ENCODE results near the gene SLC24A4. TPM values are rescaled to one million over a fixed set of nuclear protein-coding genes. Genes with fewer than 3 reads are reported as not detected.

SLC24A4 gene
- total RNA-seq, 1 donor from 2014 or later = not detected

GRCh38 chr14:92473261-92473968 is 150.4 kb downstream of the SLC24A4 start:
- Mint-ChIP-seq H3K4me3 (no peak overlapping the region), H3K9me3 (peaks cover 8% of the 10 kb centered on the region), H3K27ac (no peak overlapping the region), H3K27me3 (peaks cover 11% of the 10 kb centered on the region), H3K4me1 (peaks cover 2% of the 10 kb centered on the region), H3K36me3 (ENCODE audit: low read depth) (no peaks in the 10 kb centered on the region)
- intact Hi-C loops (cut with micrococcal nuclease) = no loop called here
- no peak for DNase-seq

- no peak overlapping the region for H3K4me3 Mint-ChIP-seq
- H3K27me3 Mint-ChIP-seq = peaks cover 15% of the 10 kb centered on the region
- no peak for DNase-seq
- no peak overlapping the region for H3K27ac Mint-ChIP-seq
- H3K36me3 Mint-ChIP-seq (ENCODE audit: low read depth) = no peaks in the 10 kb centered on the region
- peaks cover 7% of the 10 kb centered on the region for H3K9me3 Mint-ChIP-seq
- intact Hi-C loops (cut with micrococcal nuclease) = no loop called here
- H3K4me1 Mint-ChIP-seq = peaks cover 2% of the 10 kb centered on the region
Measured at GRCh38 chr14:92473969-92474535, 151.1 kb downstream of the SLC24A4 start.

GRCh38 chr14:92475037-92475436 is 152.1 kb downstream of the SLC24A4 start:
- H3K4me3 Mint-ChIP-seq = no peak overlapping the region
- peaks cover 2% of the 10 kb centered on the region for H3K4me1 Mint-ChIP-seq
- no peak overlapping the region for H3K27ac Mint-ChIP-seq
- peaks cover 1% of the 10 kb centered on the region for H3K36me3 Mint-ChIP-seq (ENCODE audit: low read depth)
- intact Hi-C loops (cut with micrococcal nuclease) = no loop called here
- H3K27me3 Mint-ChIP-seq = peaks cover 24% of the 10 kb centered on the region
- H3K9me3 Mint-ChIP-seq = peaks cover 6% of the 10 kb centered on the region
- DNase-seq = no peak

GRCh38 chr14:92475451-92476187 is 152.7 kb downstream of the SLC24A4 start:
- Mint-ChIP-seq H3K9me3 (peaks cover 5% of the 10 kb centered on the region), H3K27ac (no peak overlapping the region), H3K36me3 (ENCODE audit: low read depth) (peaks cover 1% of the 10 kb centered on the region), H3K27me3 (peaks cover 25% of the 10 kb centered on the region), H3K4me1 (peaks cover 2% of the 10 kb centered on the region), H3K4me3 (no peak overlapping the region)
- no peak for DNase-seq
- intact Hi-C loops (cut with micrococcal nuclease) = no loop called here

- DNase-seq = no peak
- H3K4me3 Mint-ChIP-seq = no peak overlapping the region
- peaks cover 9% of the 10 kb centered on the region for H3K9me3 Mint-ChIP-seq
- H3K27ac Mint-ChIP-seq = no peak overlapping the region
- intact Hi-C loops (cut with micrococcal nuclease) = no loop called here
- peaks cover 39% of the 10 kb centered on the region for H3K27me3 Mint-ChIP-seq
- H3K36me3 Mint-ChIP-seq (ENCODE audit: low read depth) = peaks cover 4% of the 10 kb centered on the region
- H3K4me1 Mint-ChIP-seq = no peaks in the 10 kb centered on the region
Measured at GRCh38 chr14:92480856-92481255, 157.9 kb downstream of the SLC24A4 start.

- no peak for DNase-seq
- Mint-ChIP-seq H3K4me1 (no peaks in the 10 kb centered on the region), H3K9me3 (peaks cover 9% of the 10 kb centered on the region), H3K27ac (no peak overlapping the region), H3K4me3 (no peak overlapping the region), H3K36me3 (ENCODE audit: low read depth) (peaks cover 4% of the 10 kb centered on the region), H3K27me3 (peaks cover 40% of the 10 kb centered on the region)
- intact Hi-C loops (cut with micrococcal nuclease) = no loop called here
Measured at GRCh38 chr14:92481386-92481785, 158.4 kb downstream of the SLC24A4 start.

GRCh38 chr14:92481811-92482555 is 159.0 kb downstream of the SLC24A4 start:
- DNase-seq = no peak
- intact Hi-C loops (cut with micrococcal nuclease) = no loop called here
- H3K9me3 Mint-ChIP-seq = peaks cover 9% of the 10 kb centered on the region

GRCh38 chr14:92482621-92483319 is 159.8 kb downstream of the SLC24A4 start:
- H3K4me3 Mint-ChIP-seq = no peak overlapping the region
- intact Hi-C loops (cut with micrococcal nuclease) = no loop called here
- peaks cover 9% of the 10 kb centered on the region for H3K9me3 Mint-ChIP-seq
- no peaks in the 10 kb centered on the region for H3K4me1 Mint-ChIP-seq
- H3K27me3 Mint-ChIP-seq = peaks cover 44% of the 10 kb centered on the region
- peaks cover 4% of the 10 kb centered on the region for H3K36me3 Mint-ChIP-seq (ENCODE audit: low read depth)
- no peak for DNase-seq
- no peak overlapping the region for H3K27ac Mint-ChIP-seq

More at GRCh38 chr14:92481811-92482555, 159.0 kb downstream of the SLC24A4 start:
- Mint-ChIP-seq H3K27me3 (peaks cover 41% of the 10 kb centered on the region), H3K36me3 (ENCODE audit: low read depth) (peaks cover 4% of the 10 kb centered on the region), H3K27ac (no peak overlapping the region), H3K4me1 (no peaks in the 10 kb centered on the region), H3K4me3 (no peak overlapping the region)

GRCh38 chr14:92484132-92484823 is 161.3 kb downstream of the SLC24A4 start:
- Mint-ChIP-seq H3K4me1 (no peaks in the 10 kb centered on the region), H3K27ac (no peak overlapping the region), H3K9me3 (peaks cover 4% of the 10 kb centered on the region), H3K4me3 (no peak overlapping the region), H3K27me3 (peaks cover 34% of the 10 kb centered on the region), H3K36me3 (ENCODE audit: low read depth) (peaks cover 2% of the 10 kb centered on the region)
- intact Hi-C loops (cut with micrococcal nuclease) = no loop called here
- no peak for DNase-seq

GRCh38 chr14:92486881-92487280 is 163.9 kb downstream of the SLC24A4 start:
- intact Hi-C loops (cut with micrococcal nuclease) = no loop called here
- Mint-ChIP-seq H3K27me3 (peaks cover 17% of the 10 kb centered on the region), H3K9me3 (no peaks in the 10 kb centered on the region), H3K36me3 (ENCODE audit: low read depth) (no peaks in the 10 kb centered on the region), H3K4me1 (no peaks in the 10 kb centered on the region), H3K4me3 (no peak overlapping the region), H3K27ac (no peak overlapping the region)
- no peak for DNase-seq

- no peaks in the 10 kb centered on the region for H3K4me1 Mint-ChIP-seq
Measured at GRCh38 chr14:92487513-92488133, 164.7 kb downstream of the SLC24A4 start.

GRCh38 chr14:92489394-92490238 is 166.7 kb downstream of the SLC24A4 start:
- H3K27me3 Mint-ChIP-seq = peaks cover 16% of the 10 kb centered on the region
- no peak for DNase-seq
- no peak overlapping the region for H3K27ac Mint-ChIP-seq
- H3K9me3 Mint-ChIP-seq = no peaks in the 10 kb centered on the region
- no peaks in the 10 kb centered on the region for H3K4me1 Mint-ChIP-seq
- intact Hi-C loops (cut with micrococcal nuclease) = no loop called here
- H3K36me3 Mint-ChIP-seq (ENCODE audit: low read depth) = no peaks in the 10 kb centered on the region
- H3K4me3 Mint-ChIP-seq = no peak overlapping the region

More at GRCh38 chr14:92487513-92488133, 164.7 kb downstream of the SLC24A4 start:
- Mint-ChIP-seq H3K4me3 (no peak overlapping the region), H3K27me3 (peaks cover 14% of the 10 kb centered on the region), H3K9me3 (no peaks in the 10 kb centered on the region), H3K36me3 (ENCODE audit: low read depth) (no peaks in the 10 kb centered on the region), H3K27ac (no peak overlapping the region)
- intact Hi-C loops (cut with micrococcal nuclease) = no loop called here
- DNase-seq = no peak

All from activated CD4-positive, alpha-beta T cell treated with anti-CD3 and anti-CD28 coated beads, Interleukin-2, amount 10 ng/mL, durations not matched to agents 24 days and 14 days (primary cell).